Fibroblast of mammary gland (primary cell): ENCODE results near the gene SPG11.
"Not testable (repeated sequence)": the region's sequence is repeated elsewhere in the genome, so short reads cannot be mapped to it uniquely, and the experiment has no call there.

Source experiments
- DNase-seq: peaks from one replicate; pipeline ENCODE4 v3.0.0-alpha.2; 2010; ENCODE audit warnings: low read depth
- H3K4me3 ChIP-seq: 2 replicates; pipeline ENCODE4 v1.5.1; 2011; ENCODE audit warnings: low read depth, mild to moderate bottlenecking, low read length, moderate library complexity; ENCODE audit not compliant: control insufficient read depth
- TF ChIP-seq, protein P1 (sequence below): conservative IDR thresholded peaks from 2 replicates; pipeline ENCODE4 v1.5.1; 2011; ENCODE audit warnings: low read depth, low read length, inconsistent platforms; ENCODE audit not compliant: control insufficient read depth, insufficient read depth

SPG11 gene

DNA sequence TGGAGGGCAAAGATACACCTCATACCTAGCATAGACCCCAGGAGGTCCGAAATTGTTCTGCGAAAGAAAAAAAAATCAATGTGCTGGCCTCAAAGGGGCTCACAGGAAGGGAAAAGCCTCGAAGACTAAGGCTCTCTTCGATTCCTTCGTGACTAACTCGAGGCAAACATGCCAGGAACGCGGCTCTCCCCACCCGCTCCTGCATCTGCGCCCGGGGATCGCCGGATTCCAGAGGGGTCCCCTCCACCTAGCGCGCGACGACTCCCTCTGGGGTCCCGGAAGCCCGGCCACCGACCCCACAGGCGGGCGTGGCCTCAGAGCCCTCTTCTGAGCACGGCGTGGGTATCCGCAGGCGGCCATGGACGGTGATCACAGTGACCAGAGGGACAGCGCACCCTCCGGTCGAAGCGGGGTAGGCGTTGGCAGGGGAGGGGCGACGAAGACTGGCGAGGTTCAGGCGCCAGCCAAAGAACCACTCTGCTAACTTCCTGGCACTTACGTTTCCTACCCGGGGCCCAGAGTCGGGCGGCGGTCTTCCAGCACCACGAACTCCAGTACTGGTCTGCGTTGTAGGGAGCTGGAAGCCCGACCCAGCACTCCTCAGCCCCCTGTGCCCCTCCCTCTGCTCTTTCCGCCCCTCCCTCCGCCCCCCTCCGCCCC, 127.0 kb downstream of the SPG11 start:
- H3K4me3 ChIP-seq = peak overlapping the region; percentile 65
- peak; percentile 58 for DNase-seq
- TF ChIP-seq, protein P1, sequence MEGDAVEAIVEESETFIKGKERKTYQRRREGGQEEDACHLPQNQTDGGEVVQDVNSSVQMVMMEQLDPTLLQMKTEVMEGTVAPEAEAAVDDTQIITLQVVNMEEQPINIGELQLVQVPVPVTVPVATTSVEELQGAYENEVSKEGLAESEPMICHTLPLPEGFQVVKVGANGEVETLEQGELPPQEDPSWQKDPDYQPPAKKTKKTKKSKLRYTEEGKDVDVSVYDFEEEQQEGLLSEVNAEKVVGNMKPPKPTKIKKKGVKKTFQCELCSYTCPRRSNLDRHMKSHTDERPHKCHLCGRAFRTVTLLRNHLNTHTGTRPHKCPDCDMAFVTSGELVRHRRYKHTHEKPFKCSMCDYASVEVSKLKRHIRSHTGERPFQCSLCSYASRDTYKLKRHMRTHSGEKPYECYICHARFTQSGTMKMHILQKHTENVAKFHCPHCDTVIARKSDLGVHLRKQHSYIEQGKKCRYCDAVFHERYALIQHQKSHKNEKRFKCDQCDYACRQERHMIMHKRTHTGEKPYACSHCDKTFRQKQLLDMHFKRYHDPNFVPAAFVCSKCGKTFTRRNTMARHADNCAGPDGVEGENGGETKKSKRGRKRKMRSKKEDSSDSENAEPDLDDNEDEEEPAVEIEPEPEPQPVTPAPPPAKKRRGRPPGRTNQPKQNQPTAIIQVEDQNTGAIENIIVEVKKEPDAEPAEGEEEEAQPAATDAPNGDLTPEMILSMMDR = peak; percentile 41

DNA sequence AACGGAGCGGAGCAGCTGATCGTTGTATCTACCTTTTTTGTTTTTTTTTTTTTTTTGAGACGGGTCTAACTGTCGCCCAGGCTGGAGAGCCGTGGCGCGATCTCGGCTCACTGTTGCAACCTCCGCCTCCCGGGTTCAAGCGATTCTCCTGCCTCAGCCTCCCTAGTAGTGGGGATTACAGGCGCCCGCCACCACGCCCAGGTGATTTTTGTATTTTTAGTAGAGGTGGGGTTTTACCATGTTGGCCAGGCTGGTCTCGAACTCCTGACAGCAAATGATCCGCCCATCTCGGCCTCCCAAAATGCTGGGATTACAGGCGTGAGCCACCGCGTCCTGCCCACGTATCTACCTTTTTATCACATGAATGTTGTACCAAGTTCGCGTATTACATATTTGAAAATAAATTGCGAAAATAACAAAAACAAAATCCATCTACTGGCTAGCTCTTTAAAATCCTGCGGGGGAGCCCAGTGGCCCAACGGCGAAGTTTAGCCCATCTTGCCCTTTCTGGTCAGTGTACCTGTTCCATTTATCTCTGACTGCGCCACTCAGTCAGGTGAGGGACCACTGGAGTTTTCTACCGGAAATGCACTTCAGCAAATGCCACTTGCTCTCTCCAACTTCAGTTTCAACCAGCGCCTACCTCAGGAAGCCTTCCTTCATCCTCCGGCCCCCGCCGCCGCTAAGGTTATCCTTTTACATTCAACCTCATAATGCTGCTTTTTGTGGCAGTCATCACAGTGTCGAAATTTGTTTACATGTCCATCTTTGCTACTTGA, 127.8 kb downstream of the SPG11 start:
- TF ChIP-seq, protein P1 = no peak
- no peak for DNase-seq
- H3K4me3 ChIP-seq = peak overlapping the region; percentile 65

DNA sequence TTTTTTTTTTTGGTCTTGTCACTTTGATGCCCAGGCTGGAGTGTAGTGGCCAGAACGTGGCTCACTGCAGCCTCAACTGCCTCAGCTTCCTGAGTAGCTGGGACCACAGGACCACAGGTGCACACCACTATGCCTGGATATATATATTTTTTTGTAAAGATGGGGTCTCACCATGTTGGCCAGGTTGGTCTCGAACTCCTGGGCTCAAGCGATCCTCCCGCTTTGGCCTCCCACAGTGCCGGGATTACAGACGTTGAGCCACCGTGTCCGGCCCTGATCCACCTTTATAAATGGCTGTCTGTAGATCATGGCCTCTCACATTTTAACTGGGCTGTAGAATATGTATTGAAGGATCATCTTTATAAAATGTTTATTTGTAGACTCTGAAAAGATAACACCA, 128.4 kb downstream of the SPG11 start:
- TF ChIP-seq, protein P1 = no peak
- DNase-seq = no peak
- no peak overlapping the region for H3K4me3 ChIP-seq

DNA sequence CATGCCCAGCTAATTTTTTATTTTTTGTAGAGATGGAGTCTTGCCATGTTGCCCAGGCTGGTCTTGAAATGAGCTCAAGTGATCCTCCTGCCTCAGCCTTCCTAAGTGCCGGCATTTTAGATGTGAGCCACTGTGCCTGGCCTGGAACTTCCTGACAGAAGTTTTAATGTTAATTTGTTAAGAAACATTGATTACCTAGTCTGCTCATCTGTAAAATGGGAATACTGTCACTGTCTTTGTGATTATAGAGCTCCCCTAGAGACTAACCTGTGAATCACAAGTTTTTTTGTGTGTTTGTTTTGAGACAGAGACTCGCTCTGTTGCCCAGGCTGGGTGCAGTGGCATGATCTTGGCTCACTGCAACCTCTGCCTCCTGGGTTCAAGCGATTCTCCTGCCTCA, 130.8 kb downstream of the SPG11 start:
- no peak overlapping the region for H3K4me3 ChIP-seq
- TF ChIP-seq, protein P1 = peak; percentile 11
- no peak for DNase-seq

DNA sequence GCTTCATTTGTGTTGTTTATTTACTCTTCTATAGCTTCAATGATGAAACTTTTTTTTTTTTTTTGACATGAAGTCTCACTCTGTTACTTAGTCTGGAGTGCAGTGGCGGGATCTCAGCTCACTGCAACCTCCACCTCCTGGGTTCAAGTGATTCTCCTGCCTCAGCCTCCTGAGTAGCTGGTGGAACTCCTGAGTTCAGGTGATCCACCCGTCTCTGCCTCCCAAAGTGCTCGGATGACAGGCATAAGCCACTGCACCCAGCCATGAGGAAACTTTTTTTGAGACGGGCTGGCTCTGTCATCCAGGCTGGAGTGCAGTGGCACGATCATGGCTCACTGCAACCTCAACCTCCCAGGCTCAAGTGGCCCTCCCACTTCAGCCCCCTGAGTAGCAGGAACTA, 131.2 kb downstream of the SPG11 start:
- not testable (repeated sequence) for DNase-seq, H3K4me3 ChIP-seq

DNA sequence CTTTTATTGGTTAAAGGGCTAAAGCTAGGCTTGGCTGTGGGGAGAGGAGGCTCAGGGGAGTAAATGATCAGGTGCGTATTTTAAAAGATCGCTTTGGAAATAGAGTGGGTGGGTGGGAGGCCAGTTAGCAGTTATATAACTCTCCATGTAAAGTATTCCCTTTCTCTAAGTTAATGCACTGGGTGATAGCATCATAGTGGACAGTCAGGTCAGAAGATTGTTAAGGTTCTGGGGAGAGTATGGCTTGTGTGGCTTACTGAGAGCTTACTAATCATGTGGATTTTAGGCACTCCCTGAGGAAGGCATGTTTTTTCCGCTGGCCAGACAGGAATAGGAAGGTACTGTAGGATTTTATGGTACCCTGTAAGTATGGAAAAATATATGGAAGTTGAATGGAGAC, 132.8 kb downstream of the SPG11 start:
- no peak for DNase-seq
- H3K4me3 ChIP-seq = no peak overlapping the region
- TF ChIP-seq, protein P1 = no peak

DNA sequence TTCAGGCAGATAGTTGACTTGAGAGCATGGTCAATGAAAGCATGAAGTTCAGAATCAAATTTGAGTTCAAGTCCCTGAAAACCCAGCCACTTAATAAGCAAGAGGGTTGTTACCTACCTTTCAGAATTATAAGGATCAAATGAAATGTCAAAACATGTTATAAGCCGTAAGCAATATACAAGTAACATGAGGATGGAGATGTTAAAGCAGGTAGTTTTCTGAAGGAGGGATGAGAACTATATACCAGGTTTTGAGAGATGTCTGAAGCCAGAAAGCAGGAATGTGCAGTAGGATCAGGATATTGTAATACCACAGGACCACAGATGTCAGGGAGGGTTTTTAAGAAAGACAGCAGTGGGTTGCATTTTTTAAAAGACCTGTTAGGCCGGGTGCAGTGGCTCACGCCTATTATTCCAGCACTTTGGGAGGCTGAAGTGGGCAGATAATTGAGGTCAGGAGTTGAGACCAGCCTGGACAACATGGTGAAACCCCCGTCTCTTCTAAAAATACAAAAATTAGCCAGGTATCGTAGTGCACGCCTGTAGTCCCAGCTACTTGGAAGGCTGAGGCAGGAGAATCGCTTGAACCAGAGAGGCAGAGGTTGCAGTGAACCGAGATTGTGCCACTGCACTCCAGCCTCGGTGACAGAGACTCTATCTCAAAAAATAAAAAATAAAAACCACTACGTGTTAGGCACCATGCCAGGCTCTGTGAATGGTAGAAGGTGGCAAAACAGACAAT, 133.4 kb downstream of the SPG11 start:
- DNase-seq = no peak
- H3K4me3 ChIP-seq = no peak overlapping the region
- TF ChIP-seq, protein P1 = no peak
